Activated CD4-positive, alpha-beta T cell treated with anti-CD3 and anti-CD28 coated beads for 24 hours (primary cell): ENCODE measurements around the gene DNM3.

ENCODE experiments used
- DNase-seq, 2 donors: peaks; one replicate each; pipeline ENCODE4 v3.0.0-alpha.2; 2020; ENCODE audit warnings: low read depth in 2 of 2

Gene DNM3

DNA sequence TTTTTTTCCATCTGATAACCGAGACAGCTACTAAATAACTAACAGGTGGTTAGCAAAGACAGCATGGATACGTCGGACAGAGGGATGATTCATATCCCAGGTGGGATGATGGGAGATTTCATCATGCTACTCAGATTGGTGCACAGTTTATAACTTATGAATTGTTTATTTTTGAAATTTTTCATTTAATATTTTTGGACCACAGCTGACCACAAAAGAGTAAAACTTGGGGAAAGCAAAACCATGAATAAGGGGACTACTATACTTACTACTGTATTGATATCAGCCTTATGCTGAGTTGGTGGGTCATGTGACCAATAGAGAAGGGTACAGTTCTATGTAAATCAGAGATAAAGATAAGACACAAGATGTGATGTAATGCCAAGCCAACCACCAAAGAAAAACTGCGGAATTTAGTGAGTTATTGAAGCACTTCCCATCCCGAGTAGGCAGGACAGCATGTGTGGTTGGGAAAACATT lies 331.1 kb downstream of the DNM3 start:
- DNase-seq = no peak

DNA sequence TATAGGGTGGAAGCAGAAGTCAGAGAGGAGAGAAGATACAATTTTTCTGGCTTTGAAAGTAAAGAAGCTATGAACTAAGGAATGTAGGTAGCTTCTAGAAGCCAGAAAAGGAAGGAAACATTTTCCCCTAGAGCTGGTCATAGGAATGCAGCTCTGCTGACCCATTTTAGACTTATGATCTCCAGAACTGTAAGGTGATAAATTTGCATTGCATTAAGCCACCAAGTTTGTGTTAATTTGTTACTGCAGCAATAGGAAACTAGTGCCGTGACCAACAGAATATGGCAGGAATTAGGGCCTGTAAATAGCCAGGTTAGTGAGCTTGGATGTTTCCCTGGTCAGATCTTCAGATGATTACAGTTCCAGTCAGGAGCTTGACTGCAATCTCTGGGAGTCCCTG lies 334.9 kb downstream of the DNM3 start:
- no peak for DNase-seq

- DNase-seq = no peak
Measured at GRCh38 chr1:172177849-172178248, 336.6 kb downstream of the DNM3 start.

DNA sequence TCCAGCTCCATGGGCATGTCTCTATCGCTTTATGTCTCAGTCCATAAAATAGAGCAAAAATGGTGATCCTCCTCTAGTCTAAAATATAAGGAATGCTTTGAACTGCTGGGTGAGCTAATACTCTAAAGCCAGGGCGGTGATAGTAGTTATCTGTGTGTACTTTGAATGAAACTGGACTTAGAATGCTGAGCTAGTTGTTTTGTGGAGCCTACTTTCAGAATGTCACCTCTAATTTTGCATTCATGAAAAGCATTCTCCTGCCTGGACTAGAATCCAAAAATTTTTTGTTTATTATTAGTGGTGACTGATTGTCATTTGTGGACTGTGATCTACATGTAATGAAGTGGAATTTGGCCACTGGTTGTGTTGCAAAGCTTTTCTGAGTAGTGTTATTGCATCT lies 337.6 kb downstream of the DNM3 start:
- DNase-seq = no peak

GRCh38 chr1:172179918-172180317 lies 338.6 kb downstream of the DNM3 start:
- no peak for DNase-seq

- peak; percentile 7 to 10 for DNase-seq
Measured at GRCh38 chr1:172180501-172181285, 339.4 kb downstream of the DNM3 start.

GRCh38 chr1:172184506-172185191 lies 343.4 kb downstream of the DNM3 start:
- DNase-seq = no peak

DNA sequence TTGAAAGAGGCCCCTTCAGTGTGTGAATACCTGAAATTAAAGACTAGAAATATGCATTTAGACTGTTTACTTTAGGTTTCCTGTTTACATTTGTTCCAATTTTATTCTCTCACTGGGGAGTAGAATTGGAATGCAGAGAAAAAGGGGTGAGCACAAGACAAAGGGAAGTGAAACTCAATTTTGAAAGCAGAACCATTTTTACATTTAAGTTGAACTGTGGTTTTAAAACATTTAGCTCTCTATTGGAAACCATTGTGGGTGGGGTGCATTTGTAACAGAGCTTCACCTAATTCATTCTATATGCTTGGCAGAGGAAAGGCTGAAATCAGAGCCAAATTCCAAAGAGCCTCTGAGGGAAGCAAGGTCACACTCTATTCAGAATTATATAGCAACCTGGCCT lies 343.9 kb downstream of the DNM3 start:
- no peak for DNase-seq

GRCh38 chr1:172185996-172186395 lies 344.7 kb downstream of the DNM3 start:
- no peak for DNase-seq

DNA sequence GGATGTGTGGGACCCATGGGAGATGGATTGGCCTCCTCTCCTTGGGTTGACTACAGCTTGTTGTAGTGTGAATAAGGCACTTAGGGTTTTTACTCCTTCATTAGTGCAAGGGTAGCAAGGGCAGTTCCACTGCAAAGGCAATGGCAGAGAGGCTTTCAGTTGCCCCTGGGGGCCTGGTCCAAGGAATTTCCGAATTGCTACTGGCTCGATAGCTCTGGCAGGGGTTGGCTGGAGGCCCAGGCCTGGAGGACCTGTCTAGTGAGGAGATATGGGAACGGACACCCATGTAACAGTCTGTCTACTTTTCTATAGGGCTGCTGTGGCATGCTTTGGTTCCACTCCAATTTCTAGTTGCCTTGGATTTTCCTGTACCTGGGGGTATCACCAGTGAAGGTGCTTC lies 360.3 kb downstream of the DNM3 start:
- no peak for DNase-seq

- no peak for DNase-seq
Measured at GRCh38 chr1:172203135-172203823, 362.0 kb downstream of the DNM3 start.

- no peak for DNase-seq
Measured at GRCh38 chr1:172203902-172204301, 362.6 kb downstream of the DNM3 start.

- DNase-seq = no peak
Measured at GRCh38 chr1:172206256-172206655, 365.0 kb downstream of the DNM3 start.

DNA sequence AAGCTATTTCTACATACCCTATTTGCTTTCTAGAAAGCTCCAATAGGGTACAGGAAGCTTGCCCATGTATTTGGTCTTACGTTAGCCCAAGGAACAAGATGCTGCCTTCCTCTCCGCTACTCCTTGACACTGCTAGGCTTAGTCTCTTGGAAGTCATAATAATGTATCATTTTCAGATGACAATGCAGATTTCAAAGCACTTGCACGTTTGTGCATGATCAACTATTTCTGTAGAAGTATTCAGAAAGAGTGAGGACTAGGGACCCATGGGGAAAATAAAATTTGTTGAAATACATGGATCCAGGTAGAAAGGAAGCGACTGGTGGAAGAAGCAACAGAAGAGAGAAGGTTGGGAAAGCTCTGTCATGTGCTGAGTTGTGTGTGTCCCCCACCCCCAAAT lies 367.3 kb downstream of the DNM3 start:
- no peak for DNase-seq

DNA sequence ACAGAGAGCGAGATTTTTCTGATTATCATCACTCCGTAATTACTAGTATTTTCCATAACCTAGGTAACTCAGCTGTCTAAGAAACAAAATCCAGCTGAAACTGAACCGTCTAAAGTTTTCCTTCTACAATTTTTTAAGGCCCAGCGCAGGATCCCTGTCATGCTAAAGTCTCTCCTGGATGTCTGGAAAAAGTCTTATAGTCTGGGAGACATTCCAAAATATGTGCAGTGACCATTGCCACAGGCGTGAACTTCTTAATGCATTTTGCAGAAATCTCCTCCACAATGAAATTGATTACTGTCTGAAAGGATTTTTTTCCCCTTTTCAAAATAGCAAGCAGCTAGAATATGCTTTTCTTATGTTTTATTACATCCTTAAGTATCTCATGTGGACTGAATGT lies 369.9 kb downstream of the DNM3 start:
- DNase-seq = no peak

DNA sequence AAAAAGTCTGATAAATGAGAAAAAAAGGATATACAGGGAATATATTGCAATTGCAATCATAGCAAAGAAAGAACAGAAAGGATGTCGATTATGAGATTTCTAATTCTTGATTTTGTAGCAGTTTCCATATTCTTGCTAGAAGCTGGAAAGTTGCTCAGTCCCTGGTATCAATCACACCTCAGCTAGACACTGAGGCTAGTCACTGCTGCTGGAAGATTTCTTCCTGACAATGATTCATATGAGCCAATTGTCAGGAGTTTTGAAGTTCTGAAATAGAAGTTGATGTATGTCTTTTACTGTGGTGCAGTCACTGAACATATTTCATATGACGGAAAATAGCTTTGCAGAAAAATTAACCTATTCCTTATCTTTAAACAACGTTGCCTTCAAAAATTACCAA lies 370.8 kb downstream of the DNM3 start:
- DNase-seq = no peak

DNA sequence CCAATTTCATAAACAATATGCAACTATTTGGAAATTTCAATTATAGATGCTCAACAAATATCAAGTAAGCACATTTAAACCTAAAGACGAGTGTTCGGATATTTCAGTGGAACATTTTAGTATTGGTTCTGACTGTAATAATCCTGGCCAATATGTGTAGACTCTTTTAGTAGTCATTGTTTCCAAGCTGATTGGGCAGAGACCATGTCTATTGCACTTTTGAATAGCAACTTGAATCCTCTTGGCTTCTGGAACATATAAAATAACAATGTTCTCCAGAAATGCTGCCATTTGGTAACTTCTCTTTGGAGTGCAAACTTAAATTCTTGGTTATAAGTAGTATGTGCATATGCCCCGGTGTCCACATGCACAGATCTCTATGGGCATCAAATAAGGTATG lies 373.7 kb downstream of the DNM3 start:
- DNase-seq = no peak

- DNase-seq = no peak
Measured at GRCh38 chr1:172219966-172220365, 378.7 kb downstream of the DNM3 start.

DNA sequence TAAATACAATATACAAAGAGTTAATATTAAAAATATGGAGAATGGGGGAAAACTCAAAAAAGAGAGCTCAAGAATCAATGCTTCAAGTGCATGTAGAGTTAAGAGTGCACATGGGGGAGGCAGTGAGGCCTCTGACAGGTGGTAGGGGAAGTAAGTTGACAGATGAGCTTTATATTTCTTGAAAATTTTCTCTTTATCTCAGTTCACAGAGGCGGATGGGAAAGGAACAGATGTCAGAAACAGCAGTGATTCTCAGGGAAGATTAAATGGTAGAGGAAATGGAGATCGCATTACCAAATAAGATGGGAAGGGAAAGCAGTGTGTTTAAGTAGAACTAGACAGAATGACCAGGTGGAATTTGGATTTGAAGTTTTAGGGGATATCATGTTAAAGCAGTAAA lies 379.1 kb downstream of the DNM3 start:
- no peak for DNase-seq

DNA sequence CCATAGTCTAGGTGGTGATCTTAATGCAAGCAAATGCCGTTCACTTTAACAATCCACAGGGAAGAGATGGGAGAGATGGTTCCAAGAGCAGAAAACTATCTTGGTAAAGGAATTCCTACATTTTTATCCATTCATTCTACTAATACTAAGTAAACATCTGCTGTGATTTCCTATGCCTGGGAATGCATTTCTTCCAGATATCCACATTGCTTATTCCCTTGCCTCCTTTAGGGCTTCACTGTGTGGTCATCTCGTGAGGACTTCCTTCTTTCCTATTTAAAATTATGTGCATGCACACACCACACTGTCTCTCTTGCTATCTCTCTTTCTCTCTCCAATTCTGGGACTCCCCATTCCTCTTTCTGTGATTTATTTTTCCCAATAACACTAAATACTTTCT lies 380.1 kb downstream of the DNM3 start:
- no peak for DNase-seq

DNA sequence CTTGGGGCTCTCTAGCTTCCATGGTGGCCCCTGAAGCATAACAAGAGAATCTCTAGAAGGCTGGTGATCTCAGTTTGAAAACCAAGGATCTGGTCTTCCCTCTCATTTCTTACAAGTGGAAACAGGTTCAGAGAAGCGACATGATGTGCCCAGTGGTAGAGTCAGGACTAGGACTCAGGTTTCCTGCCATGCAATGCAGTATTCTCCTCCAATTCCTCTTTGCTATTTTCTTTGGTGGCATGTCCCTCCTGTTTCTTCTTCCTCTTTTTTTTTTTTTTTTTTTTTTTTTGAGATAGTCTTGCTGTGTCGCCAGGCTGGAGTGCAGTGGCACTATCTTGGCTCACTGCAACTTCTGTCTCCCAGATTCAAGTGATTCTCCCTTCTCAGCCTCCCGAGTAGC lies 383.6 kb downstream of the DNM3 start:
- no peak for DNase-seq

DNA sequence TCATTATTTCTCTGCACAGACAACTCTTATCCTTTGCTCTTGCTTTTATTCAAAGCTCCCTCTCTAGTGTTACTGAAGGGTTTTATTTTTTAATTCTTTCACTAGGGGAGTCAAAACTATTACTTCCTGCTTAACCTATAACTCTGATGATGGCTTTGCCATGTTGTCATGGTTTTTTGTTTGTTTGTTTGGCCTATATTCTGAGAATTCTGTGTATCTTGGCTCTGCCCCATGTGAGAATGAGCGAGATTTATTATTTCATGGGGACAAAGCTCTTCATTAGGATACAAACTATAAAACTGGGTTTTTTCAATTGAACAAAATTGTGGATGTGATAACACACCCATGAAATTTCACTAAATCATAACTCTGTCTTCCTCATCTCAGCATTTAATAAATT lies 388.6 kb downstream of the DNM3 start:
- no peak for DNase-seq

DNA sequence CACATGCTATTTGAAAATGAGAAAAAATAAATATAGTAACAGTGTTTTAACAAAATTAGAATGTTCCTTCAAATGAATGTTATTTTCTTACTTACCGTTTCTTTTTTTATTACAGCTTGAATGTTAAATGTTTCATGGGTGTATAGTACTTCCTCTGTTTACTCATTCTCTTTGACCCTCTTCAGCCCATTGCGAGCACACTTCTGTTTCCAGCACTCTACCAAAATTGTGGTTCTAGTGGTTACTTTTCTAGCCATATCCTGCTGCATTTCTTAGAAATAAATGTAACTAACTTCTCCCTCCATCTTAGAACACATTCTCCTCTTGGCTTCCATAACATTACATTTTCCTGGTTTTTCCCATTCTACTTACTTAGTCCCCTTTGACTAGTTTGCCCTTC lies 389.2 kb downstream of the DNM3 start:
- no peak for DNase-seq
